ENCODE measurements around the gene GRIN3B.

Gene GRIN3B

DNA sequence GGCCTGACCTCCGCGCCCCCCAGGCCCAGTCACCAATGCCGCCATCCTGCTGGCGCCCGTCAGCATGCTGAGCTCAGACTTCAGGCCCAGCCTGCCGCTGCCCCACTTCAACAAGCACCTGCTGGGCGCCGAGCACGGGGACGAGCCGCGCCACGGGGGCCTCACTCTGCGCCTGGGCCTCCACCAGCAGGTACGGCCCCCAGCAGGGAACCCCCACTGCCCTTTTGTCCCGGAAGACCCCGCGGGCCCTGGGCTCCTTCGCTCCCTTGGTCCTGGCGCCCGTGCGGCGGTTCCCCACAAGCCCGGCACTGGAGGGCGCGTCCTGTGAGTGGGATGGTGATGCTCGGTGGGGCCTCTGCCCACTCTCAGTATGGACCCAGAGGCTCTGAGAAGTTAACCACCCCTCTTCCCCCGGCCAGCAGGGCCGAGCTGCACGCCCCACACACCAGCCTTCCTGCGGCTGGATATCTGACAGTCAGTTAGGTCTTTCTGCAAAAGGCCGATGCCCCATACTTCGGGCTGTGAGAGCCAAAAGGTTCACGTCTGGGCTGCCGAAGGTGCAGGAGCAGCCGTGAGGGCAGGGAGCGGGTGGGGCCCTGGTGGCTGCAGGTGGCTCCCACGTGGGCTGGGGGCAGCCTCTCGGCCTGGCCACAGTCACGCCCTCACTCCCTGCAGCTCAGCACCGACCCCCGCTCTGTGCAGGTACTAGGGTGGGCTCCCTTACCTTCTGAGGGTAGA is 8.1 kb upstream of the GRIN3B start:
- no peak for DNase-seq

DNA sequence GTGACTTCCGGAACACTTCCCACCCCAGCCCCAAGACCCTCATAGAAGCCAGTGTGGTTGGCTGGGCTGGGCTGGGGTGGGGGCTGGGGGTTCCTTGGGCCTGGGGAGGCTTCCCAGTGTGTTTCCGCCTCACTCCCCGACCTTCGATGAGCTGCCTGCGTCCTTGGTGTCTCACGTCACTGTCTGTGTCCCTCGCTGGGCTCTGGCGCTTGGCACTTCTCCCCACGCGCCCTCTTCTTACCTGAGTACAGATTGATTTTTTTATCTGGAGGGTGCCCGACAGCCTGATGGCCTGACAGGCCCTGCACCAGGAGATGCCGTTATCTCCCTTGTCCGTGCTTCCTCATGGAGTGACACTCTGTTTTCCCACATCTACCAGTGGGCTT is 7.6 kb upstream of the GRIN3B start:
- no peak for DNase-seq

DNA sequence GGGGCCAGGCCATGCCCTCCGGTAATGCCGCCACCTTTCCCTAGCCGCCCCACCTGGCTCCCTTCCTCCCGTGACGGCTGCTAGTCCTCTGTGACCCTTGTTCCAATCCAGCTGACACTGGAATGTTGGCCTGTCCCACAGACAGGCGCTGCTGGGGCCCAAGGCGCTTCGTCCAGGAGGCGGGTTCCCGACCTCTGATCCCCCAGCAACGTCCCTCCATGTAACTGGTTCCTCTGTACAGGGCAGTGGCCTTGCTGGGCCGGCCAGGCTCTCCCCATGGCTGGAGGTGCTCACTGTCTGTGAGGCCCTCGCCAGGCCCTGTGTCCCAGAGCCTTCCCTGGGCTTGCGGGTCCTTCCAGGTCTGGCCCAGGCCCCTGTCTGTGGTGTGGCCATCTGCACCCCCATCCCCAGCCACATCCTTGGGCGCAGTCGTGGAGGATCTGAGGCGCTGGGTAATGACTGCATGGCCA is 6.8 kb upstream of the GRIN3B start:
- DNase-seq, result no peak

DNA sequence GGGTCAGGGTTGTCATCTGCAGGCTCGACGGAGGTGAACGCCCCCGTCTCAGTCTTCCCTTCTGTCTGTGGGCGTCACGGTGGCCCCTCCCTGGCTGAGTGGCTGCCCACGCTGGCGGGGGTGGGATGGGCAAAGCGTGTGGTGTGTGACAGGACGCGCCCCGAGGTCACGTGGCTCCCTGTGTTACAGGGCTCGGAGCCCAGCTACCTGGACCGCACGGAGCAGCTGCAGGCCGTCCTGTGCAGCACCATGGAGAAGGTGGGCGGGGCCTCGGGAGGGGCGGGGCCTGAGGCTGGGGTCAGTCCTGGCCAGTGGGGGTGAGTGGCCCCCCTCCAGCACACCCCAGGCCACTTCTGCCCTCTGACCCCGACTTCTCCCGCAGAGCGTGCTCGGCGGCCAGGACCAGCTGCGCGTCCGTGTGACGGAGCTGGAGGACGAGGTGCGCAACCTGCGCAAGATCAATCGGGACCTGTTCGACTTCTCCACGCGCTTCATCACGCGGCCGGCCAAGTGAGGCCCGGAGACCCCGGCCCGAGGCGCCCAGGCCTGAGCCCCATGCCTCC is 6.3 kb upstream of the GRIN3B start:
- no peak for DNase-seq

DNA sequence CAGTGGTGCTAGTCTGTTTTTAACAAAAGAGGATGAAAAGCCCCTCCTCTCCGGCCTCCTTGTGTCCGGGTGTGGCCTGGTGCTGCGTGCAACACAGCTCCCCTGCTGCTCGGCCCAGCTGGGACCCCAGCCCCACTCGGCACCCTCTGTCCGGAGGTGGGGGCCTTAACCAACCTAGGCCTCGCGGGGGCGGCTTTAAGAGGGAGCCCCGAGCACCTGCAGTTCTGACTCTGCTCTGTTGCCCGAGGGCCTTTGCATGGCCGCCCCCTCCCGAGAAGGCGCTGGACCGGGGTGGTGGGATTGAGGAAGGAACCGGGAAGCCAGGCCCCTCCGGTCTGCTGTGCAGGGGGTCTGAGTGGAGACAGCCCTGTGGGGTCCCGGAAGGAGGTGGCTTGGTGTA is 5.7 kb upstream of the GRIN3B start:
- no peak for DNase-seq

DNA sequence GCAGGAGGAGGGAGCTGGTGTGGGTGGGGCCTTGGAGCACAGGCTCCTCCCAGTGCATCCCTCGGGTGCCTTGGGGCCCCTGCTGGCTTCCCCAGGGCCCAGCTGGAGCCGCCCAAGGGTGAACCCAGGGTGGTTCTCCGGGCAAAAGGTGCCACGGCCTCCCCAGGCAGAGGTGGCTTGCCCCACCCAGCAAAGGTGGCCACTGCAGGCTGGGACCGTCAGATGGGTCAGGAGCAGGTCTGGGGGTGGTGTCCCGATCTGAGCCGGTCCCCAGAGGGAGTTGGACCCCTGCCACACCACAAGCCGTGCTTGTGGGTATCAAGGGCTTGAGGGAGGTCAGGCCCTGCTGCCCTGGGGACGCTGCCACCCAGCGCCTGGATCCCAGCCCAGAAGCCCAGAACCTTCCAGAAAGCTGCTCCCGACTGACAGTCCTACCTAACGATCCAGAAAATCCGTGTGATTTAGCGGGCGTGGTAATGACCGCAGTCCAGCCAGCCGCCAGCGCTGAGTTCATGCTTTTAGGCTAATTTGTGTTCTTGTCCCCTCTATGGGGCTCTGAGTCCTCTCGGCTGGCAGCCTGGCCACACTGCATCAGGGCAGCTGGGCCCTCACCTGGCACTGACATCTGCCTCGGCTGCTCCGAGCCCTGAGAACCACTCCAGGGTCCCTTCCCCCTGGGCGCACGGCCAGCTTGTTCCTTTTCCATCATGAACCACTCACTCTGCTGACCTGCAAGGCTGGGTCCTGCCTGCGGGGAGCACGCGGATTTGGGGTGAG is 5.0 kb upstream of the GRIN3B start:
- no peak for DNase-seq

DNA sequence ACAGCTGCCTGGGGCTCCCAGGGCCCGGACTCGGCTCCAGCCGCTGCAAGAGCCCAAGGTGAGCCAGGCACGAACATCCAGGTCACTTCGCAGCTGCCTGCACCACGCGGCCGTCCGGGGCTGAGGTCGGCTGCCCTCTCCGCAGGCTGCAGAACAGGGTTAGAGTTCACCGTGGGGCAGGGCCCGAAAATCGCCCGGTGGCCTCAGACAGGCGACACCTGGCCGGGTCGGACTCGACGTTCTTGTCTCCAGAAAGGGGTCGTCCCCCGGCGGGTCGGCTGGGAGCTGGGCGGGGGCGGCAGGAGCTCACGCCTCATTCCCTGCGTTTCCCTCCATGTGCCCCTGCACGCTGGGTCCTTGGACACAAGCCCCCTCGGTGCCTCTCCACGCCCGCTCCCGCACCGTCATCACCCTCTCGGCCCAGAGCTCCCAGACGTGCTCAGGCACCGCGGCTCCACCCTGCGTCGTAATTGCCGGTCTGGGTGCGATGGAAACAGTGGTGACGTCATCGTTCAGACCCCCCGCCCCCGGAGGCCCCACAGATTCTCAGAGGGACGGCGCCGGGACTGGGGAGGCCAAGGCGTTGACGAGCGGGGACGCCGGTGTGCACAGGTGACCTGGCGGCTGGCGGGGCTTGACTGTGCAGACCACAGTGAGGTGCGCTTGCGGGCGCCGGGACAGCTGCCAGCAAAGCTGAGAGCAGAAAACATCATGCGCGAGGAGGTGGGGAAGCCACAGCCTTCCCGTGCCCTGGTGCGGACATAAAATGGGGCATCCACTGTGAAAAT is 4.0 kb upstream of the GRIN3B start:
- DNase-seq, result peak in 1 of 2 experiments; percentile 34

DNA sequence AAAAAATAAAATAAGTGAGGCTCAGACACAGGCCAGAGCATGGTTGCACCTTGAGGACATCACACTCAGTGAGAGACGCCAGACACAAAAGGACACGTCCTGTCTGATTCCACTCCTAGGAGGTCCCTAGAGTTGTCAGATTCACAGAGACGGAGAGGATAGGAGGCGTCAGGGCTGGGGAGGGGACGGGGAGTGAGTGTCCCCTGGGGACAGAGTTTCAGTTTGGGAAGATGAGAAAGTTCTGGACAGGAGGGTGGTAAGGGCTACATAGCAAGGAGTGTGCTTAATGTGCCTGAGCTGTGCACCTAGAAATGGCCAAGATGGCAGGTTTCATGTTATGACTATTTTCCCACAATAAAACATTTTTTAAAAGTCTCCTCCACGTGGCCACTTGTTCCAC is 2.2 kb upstream of the GRIN3B start:
- DNase-seq, result no peak

DNA sequence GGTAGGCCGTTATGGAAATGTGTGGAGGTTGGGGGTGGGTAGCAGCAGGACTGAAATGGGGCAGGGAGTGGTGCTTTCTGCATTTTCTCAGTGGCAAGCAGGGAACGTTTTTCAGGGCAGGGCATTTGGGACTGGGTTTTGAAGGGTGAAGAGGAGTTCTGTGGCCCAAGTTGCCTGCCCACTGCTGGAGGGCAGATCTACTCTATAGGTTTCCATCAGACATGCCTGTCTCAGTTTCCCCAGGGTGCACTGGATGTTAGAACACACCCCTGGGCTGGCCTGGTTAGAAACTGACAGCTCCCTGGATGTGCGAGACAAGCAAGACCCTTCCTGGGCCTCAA is 870 bp upstream of the GRIN3B start:
- DNase-seq, result no peak

DNA sequence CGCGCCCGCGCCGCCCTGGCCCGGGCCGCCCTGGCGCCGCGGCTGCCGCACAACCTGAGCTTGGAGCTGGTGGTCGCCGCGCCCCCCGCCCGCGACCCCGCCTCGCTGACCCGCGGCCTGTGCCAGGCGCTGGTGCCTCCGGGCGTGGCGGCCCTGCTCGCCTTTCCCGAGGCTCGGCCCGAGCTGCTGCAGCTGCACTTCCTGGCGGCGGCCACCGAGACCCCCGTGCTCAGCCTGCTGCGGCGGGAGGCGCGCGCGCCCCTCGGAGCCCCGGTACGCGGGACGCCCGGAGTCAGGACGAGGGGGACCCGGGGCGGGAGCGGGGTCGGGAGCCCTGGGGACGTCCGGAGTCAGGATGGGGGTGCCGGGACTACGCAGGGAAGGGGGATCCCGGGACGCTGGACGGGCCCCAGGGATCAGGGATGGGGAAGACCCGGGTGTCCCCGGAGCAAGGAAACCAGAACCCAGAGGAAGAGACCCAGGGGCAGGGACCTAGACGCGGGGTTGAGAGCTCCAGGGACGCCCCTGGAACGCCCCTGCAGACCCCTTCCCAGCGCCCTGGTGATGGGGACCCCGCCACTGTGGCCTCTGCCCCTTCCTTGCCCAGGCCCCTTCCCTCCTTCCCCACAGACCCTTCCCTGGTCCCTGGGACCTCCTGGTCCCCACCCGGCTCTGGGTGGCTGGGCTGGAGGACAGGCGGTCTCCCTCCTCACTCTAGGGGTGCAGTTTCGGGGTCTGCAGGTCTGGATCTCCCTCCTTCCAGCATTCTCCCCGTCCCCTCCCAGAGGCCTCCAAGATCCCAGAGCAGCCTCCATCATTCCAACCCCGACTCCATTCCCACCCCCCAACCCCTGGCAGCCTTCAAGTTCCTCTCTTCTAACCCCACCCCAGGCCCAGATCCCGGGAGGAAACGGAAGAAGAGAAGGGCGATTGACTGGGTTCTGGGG is 645 bp downstream of the GRIN3B start:
- DNase-seq, result no peak

DNA sequence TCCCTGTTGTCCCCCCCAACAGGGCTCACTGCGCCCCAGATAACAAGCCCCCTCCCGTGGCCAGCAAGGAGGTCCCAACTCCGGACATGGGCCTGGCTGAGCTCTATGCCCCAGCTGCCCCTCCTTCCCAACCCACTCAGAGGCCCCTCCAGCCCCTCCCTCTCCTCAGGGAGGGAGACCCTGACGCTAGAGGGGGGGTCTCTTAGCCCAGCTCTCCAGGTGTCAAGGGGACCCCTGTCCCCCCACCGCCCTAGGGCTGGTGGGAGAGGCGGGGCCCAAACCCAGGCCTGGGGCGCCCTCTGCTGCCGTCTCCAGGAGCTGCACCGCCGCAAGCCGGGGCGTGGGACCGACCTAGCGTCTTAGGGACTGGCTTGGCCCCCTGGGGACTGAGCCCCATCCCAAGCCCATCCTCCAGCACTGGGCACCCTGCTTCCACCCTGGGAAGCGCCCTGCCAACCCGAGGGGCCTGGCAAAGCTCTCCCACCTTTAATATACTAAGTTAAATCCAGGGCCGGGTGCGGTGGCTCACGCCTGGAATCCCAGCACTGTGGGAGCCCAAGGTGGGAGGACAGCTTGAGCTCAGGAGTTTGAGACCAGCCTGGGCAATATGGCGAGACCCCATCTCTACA is 1.4 kb downstream of the GRIN3B start:
- peak in 1 of 2 experiments; percentile 50 for DNase-seq

DNA sequence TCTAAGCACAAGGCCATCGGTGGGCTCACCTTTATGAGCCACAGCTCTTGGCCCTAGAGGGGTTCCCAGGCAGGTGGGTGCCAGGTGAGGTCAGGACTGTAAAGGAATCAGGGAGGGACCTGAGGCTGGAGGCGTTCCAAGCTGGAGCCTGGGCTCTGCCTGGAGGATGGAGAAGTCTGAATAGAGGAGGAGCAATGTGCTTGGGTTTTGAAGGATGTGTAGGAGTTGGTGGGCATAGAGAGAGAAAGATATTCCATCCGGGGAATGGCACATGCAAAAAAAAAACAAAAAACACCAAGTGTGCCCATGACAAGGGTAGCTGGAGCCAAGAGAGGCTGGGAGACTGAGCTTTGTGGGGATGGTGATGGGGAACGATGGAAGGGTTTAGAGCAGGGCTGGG is 2.4 kb downstream of the GRIN3B start:
- DNase-seq, result no peak

DNA sequence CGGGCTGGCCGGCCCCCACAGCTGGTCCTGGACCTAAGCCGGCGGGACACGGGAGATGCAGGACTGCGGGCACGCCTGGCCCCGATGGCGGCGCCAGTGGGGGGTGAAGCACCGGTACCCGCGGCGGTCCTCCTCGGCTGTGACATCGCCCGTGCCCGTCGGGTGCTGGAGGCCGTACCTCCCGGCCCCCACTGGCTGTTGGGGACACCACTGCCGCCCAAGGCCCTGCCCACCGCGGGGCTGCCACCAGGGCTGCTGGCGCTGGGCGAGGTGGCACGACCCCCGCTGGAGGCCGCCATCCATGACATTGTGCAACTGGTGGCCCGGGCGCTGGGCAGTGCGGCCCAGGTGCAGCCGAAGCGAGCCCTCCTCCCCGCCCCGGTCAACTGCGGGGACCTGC is 3.1 kb downstream of the GRIN3B start:
- no peak for DNase-seq

DNA sequence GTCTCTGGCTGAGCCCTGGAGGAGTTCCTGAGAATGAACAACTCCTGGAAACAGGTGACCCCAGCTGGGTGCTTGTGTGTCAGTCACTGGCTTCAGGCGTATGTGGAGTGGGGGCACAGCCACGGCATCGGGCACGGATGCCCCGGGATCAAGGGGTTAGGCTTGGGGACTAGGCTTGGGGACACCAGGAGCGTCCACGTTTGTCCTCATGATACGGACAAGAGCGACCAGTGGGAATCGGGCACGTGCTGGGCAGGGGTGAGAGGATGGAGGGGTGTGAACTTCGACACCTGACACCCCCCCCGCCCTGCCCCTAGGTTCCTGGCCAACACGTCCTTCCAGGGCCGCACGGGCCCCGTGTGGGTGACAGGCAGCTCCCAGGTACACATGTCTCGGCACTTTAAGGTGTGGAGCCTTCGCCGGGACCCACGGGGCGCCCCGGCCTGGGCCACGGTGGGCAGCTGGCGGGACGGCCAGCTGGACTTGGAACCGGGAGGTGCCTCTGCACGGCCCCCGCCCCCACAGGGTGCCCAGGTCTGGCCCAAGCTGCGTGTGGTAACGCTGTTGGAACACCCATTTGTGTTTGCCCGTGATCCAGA is 4.1 kb downstream of the GRIN3B start:
- DNase-seq, result no peak

DNA sequence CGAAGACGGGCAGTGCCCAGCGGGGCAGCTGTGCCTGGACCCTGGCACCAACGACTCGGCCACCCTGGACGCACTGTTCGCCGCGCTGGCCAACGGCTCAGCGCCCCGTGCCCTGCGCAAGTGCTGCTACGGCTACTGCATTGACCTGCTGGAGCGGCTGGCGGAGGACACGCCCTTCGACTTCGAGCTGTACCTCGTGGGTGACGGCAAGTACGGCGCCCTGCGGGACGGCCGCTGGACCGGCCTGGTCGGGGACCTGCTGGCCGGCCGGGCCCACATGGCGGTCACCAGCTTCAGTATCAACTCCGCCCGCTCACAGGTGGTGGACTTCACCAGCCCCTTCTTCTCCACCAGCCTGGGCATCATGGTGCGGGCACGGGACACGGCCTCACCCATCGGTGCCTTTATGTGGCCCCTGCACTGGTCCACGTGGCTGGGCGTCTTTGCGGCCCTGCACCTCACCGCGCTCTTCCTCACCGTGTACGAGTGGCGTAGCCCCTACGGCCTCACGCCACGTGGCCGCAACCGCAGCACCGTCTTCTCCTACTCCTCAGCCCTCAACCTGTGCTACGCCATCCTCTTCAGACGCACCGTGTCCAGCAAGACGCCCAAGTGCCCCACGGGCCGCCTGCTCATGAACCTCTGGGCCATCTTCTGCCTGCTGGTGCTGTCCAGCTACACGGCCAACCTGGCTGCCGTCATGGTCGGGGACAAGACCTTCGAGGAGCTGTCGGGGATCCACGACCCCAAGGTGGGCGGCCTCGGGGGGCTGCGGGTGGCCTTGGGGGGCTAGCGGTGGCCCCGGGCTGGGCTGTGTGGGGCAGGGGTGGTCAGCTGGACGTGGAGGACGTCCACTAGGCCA is 4.8 kb downstream of the GRIN3B start:
- no peak for DNase-seq

DNA sequence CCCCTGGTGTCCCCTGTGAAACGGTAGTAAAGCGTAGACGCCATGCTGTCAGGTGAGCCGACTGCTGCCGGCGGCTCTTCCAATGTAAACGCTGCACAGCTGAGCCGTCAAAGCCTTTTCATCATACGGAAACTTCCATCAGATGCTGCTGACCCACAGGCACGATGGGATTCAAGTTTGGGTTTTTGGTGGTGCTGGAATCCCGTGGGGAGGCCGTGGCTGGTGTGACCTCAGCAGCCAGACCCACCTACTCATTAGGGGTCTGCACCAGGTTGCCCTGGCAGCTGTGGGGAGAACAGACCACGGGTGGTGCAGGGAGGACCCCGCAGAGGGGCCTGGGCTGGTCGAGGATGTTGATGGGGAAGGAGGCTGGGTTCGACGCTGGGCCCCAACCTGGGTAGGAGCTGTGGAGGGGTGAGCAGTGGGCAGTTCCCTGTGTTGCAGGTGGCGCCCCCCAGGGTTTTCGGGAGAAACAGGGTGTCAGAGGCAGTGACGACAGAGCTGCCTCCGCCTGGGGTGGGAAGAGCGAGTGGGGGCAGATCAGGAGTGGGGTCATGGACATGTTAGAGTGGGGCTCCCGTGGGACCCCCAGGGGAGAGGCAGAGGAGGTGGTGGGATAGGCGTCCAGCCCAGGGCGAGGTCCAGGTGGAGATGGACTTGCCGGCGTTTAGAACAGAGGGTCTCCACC is 6.6 kb downstream of the GRIN3B start:
- no peak for DNase-seq

DNA sequence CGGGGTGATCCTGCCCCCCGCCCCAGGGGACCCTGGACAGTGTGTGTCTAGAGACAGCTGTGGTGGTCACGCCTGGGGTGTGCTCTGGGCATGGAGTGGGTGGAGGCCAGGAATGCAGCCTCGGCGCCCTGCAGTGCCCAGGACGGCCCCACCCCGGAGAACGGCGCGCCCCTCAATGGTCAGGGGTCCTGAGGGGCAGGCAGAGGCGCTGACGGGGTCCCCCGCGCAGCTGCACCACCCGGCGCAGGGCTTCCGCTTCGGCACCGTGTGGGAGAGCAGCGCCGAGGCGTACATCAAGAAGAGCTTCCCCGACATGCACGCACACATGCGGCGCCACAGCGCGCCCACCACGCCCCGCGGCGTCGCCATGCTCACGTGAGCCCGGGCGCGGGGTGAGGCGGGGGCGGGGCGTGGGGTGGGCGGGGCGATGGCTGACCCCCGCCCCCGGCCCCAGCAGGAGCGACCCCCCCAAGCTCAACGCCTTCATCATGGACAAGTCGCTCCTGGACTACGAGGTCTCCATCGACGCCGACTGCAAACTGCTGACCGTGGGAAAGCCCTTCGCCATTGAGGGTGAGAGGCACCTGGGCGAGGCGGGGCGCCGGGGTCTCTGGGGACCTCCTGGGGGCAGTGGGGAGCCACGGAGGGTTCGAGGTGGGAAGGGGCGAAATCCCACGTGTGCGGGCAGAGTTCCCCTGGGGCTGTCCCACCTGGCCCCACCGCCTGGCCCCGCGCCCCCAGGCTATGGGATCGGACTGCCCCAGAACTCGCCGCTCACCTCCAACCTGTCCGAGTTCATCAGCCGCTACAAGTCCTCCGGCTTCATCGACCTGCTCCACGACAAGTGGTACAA is 7.4 kb downstream of the GRIN3B start:
- DNase-seq, result no peak

DNA sequence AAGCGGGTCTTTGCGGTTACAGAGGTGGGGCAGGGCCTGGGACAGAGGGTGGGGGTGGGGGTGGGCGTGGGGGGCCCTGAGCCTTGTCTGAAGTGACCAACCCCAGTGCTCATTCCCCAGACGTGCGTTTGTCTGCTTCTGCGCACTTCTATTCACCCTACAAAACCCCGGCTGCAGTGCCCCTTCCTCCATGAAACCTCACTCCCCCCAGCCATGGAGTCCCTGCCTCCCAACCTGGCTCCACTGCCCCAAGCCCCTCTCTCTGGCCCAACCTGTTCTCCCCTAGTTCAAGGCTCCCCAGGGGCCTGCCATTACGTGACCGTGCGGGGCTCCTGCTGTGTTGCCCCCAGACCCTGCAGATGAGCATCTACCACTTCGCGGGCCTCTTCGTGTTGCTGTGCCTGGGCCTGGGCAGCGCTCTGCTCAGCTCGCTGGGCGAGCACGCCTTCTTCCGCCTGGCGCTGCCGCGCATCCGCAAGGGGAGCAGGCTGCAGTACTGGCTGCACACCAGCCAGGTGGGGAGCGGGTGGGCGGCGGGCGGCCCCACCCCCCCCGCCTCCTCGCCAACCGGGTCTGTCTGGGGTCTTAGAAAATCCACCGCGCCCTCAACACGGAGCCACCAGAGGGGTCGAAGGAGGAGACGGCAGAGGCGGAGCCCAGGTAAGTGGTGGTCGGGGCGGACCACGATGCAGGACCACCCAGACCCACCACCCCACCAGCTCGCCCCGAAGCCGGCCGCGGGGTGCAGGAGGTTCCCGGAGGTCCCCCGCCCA is 8.2 kb downstream of the GRIN3B start:
- no peak for DNase-seq
